Mesothelial cell of epicardium (in vitro differentiated cells): Measurements from ENCODE around the gene CCR7. TPM values are rescaled to one million over a fixed set of nuclear protein-coding genes. Genes with fewer than 3 reads are reported as not detected.

Experiments used
- DNase-seq, 2 experiments: peaks; one replicate each; pipeline ENCODE4 v3.0.0; 2021; ENCODE audit warnings: low spot score in 2 of 2; ENCODE audit not compliant: unreplicated experiment in 2 of 2
- H3K27ac Mint-ChIP-seq: 2 replicates; pipeline ENCODE4 v1.8.0; 2021; ENCODE audit warnings: mixed read lengths
- H3K27me3 Mint-ChIP-seq: 2 replicates; pipeline ENCODE4 v1.8.0; 2021; ENCODE audit warnings: low read depth, mixed read lengths
- H3K36me3 Mint-ChIP-seq: 2 replicates; pipeline ENCODE4 v1.8.0; 2021; ENCODE audit warnings: mixed read lengths
- H3K4me1 Mint-ChIP-seq: 2 replicates; pipeline ENCODE4 v1.8.0; 2021; ENCODE audit warnings: mixed read lengths
- H3K4me3 Mint-ChIP-seq: 2 replicates; pipeline ENCODE4 v1.8.0; 2021; ENCODE audit warnings: mild to moderate bottlenecking, moderate library complexity, mixed read lengths
- H3K9me3 Mint-ChIP-seq: 2 replicates; pipeline ENCODE4 v1.8.0; 2021; ENCODE audit warnings: mixed read lengths
- total RNA-seq: library from RNA; stranded (reverse); gene quantifications from 3 replicates; pipeline ENCODE4 v1.2.1, GENCODE V29; 2021
- TF ChIP-seq, protein P1 (sequence below): fragments of 200-600 bp; sonication (generic); IDR thresholded peaks from one replicate; pipeline ENCODE4 v1.5.0; 2021; ENCODE audit warnings: antibody characterized with exemption; ENCODE audit not compliant: unreplicated experiment

CCR7 gene
- total RNA-seq, 1 donor from 2014 or later: 0.09 TPM

DNA sequence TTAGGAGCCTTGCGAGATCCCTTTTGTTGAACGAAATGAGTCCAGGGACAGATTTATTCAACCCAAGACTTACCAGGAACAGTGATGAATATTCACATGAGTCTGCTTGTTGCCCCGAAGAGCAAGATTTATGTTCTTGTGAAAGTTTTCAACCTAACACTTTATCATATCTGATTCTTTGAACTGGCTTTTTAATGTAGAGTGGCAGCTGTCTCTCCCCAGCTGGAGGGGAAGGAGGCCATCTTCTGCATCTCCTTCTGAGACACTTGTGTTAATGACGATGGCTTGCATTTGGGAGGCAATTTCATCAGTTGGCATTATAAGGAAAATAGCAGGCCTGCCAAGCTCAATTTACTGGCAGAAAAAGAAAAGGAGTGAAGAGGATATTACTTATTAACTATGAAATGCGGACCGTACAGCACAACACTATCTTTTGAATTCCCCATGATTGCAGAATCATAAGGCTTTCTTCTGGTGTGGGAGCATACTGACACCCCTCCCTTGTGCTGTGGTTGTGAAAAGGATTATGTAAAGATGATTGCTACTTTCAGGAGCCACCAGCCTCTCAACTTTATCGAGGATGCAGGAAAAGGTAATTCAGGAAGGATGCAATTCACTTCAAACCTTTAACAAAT is 46.7 kb upstream of the CCR7 start:
- DNase-seq: no peak
- H3K9me3 Mint-ChIP-seq: no peaks in the 10 kb centered on the region
- no peak overlapping the region for H3K27ac Mint-ChIP-seq
- H3K27me3 Mint-ChIP-seq: peaks cover 15% of the 10 kb centered on the region
- H3K36me3 Mint-ChIP-seq: no peaks in the 10 kb centered on the region
- H3K4me1 Mint-ChIP-seq: peaks cover 14% of the 10 kb centered on the region
- no peak overlapping the region for H3K4me3 Mint-ChIP-seq
- TF ChIP-seq, protein P1, sequence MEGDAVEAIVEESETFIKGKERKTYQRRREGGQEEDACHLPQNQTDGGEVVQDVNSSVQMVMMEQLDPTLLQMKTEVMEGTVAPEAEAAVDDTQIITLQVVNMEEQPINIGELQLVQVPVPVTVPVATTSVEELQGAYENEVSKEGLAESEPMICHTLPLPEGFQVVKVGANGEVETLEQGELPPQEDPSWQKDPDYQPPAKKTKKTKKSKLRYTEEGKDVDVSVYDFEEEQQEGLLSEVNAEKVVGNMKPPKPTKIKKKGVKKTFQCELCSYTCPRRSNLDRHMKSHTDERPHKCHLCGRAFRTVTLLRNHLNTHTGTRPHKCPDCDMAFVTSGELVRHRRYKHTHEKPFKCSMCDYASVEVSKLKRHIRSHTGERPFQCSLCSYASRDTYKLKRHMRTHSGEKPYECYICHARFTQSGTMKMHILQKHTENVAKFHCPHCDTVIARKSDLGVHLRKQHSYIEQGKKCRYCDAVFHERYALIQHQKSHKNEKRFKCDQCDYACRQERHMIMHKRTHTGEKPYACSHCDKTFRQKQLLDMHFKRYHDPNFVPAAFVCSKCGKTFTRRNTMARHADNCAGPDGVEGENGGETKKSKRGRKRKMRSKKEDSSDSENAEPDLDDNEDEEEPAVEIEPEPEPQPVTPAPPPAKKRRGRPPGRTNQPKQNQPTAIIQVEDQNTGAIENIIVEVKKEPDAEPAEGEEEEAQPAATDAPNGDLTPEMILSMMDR: no peak

DNA sequence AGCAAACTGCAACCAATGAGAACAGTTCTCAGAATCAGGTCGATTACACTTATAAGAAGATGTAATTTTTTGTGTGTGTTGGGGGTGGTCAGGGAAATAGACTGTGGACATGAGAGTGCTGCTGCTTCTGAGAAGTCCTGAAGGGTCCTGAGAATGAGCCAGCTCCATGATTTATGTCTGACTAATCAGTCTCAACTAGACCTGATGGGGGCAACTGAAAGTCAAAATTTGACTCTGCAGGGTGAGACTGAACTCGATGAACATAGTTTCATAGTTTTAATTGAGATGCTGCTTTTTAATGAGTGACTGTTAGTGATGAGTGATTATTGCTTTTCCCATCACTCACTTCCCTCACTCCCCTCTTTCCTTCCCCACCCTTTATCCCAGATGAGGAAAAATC is 45.1 kb upstream of the CCR7 start:
- DNase-seq: no peak
- Mint-ChIP-seq H3K4me1 (peaks cover 21% of the 10 kb centered on the region), H3K4me3 (no peak overlapping the region), H3K27ac (no peak overlapping the region), H3K36me3 (no peaks in the 10 kb centered on the region), H3K27me3 (peaks cover 9% of the 10 kb centered on the region), H3K9me3 (no peaks in the 10 kb centered on the region)
- TF ChIP-seq, protein P1: no peak

DNA sequence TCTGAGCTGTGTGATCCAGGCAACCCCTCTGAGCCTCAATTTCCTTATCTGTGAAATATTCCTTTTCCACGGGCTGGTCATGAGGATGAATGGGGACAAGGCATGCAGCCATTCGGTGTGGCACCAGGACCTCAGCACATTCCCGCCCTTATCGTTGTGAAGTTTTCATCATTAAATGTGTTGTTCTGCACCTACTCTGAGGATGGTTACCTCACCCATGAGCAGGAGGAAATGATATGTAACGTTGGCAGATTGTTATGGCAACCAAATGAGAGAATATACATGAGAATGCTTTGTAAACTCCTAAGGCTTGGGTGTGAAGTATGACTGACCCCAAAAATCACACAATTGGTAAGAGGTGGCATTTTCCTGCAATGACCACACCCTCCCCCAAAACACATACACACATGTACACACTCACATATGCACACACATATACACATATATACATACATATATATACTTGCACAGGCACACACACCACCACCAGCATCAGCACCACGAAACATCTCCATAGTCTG is 42.8 kb upstream of the CCR7 start:
- H3K9me3 Mint-ChIP-seq: no peaks in the 10 kb centered on the region
- H3K4me3 Mint-ChIP-seq: no peak overlapping the region
- peaks cover 21% of the 10 kb centered on the region for H3K4me1 Mint-ChIP-seq
- H3K27ac Mint-ChIP-seq: no peak overlapping the region
- TF ChIP-seq, protein P1: no peak
- peaks cover 6% of the 10 kb centered on the region for H3K27me3 Mint-ChIP-seq
- no peak for DNase-seq
- no peaks in the 10 kb centered on the region for H3K36me3 Mint-ChIP-seq

DNA sequence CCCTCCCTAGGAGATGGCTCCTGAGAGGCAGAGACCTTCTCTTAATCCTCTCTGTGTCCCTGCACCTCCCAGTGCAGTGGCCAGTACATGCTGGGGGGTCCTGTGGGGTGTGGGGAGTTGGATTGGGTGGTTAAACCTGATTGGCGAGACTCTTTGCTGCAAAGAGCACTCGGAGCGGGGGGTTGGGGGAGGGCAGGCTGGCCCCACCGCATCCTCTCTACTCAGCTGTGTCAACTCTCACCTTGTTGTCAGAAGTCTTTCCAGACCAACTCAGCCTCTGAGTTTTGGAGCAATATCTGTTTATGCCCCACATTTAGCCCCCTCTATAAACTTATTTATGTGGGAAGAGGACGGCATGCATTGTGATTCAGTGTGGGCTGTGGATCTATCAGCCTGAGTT is 42.4 kb upstream of the CCR7 start:
- H3K9me3 Mint-ChIP-seq: no peaks in the 10 kb centered on the region
- DNase-seq: no peak
- H3K27me3 Mint-ChIP-seq: peaks cover 6% of the 10 kb centered on the region
- no peak overlapping the region for H3K27ac Mint-ChIP-seq
- peaks cover 22% of the 10 kb centered on the region for H3K4me1 Mint-ChIP-seq
- no peak overlapping the region for H3K4me3 Mint-ChIP-seq
- TF ChIP-seq, protein P1: no peak
- H3K36me3 Mint-ChIP-seq: no peaks in the 10 kb centered on the region

DNA sequence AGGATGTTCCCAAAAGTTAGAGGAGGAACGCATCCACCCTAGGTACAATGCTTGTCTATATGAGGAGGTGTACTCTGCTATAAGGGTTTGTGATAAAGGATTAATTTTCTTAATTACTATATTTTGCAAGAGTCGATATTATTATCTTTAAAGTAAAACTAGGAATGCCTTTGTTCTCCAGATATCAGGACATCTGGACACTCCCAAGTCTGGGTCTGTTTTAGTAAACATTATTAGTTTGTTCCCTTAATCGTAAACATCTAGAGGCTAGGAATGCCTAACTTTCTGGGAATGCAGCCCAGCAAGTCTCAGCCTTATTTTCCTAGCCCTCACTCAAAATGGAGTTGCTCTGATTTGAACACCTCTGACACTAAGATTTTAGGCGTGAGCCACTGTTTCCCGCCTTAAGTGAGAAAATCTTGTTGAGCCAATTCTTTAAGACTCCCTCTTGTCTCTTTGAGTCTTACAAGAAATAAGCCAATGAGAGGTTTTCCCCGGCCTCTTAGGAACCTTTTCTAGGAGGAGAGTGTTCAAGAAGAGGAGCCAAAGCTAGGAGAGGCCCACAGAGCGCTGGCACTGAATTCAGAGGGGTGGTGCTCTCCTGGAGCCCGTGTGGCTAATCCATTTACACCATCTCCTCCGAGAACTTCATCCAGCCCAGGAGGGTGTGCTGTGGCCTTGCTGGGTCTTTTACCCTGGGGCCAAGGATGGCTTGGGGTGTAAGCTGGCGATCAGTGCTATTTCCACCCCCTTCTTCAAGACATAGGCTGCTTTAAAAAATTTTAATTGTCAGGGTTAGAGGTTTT is 41.5 kb upstream of the CCR7 start:
- H3K4me3 Mint-ChIP-seq: no peak overlapping the region
- no peak for DNase-seq
- TF ChIP-seq, protein P1: no peak
- H3K36me3 Mint-ChIP-seq: no peaks in the 10 kb centered on the region
- H3K27me3 Mint-ChIP-seq: peaks cover 6% of the 10 kb centered on the region
- no peak overlapping the region for H3K27ac Mint-ChIP-seq
- no peaks in the 10 kb centered on the region for H3K9me3 Mint-ChIP-seq
- H3K4me1 Mint-ChIP-seq: peaks cover 23% of the 10 kb centered on the region
